Glomerular visceral epithelial cell (primary cell): ENCODE measurements around the gene NUTM2G.
"Not testable (repeated sequence)": the region's sequence is repeated elsewhere in the genome, so short reads cannot be mapped to it uniquely, and the experiment has no call there.

Source experiments
- DNase-seq: peaks from one replicate; pipeline ENCODE4 v3.0.0-alpha.2; 2016; ENCODE audit errors: extremely low spot score

NUTM2G gene

DNA sequence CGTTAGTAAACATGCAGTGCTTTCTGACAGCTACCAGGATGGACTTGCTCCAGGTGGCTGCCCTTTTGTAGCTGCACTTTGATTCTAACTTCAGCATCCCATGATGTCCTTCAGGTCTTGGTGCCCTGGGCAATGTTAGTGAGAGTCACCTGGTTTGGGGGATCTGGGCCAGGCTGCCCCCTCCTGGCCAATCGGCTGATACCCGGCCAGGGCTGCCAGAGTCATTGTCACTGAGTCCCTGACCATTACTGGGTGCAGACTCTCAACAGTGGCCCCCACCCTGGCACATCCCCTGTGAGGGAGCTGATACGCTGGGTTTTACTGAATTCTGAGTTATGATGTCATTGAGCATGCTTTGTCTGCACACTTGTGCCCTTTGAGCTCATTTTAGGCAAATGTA, 13.5 kb downstream of the NUTM2G start:
- not testable (repeated sequence) for DNase-seq

DNA sequence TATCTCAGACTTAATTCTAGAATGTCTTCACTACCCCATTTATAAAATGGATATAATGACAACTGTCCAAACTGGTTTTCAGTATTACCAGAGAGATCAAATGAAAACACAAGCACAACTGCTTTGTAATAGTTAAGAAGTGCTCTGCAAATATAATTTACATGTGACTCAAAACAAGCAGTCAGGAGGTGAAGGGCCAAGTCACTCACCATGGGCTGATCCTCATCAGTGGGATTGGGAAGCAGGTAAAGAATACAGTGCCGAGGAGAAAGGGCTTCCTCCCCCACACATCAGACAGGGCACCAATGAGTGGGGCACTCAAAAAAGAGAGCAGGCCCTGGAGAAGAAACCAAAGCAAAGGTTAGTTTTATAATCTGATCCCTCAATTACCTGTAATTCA, 20.7 kb downstream of the NUTM2G start:
- not testable (repeated sequence) for DNase-seq

DNA sequence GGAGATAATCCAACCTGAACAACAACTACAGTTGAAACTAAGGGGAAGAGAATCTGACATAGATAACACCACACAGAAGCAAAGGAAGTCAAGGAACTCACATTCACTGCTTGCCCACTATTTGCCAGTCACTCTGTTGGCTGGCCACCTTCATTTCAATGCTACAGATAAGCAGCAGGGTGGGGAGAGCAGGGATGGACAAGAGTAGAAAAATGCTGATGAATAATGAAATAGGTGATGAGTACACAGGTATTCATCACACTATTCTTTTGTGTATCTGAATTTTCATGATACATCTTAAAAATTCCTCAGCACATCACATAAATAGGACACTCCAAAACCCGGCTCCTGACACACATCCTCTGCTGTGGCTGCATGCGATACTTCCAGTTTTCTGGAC, 21.9 kb downstream of the NUTM2G start:
- DNase-seq = not testable (repeated sequence)

DNA sequence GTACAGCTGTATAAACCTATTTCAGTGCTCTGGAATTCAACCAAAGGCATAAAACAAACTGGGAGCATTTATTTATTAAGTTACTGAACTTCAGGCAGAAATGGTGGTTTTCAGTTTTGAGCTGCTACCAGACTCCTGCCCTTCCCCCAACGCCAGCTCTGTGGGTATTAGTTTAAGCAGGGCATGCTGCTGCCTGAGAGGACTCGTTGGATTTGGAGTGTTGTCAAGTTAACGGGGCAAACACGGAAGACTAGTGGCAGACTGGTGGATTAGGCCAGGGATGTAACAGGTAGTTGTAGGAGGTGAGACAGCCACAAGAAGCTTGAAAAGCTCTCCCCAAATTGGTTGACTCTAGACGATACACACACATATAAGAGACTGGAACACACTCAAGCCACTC, 38.9 kb downstream of the NUTM2G start:
- not testable (repeated sequence) for DNase-seq

DNA sequence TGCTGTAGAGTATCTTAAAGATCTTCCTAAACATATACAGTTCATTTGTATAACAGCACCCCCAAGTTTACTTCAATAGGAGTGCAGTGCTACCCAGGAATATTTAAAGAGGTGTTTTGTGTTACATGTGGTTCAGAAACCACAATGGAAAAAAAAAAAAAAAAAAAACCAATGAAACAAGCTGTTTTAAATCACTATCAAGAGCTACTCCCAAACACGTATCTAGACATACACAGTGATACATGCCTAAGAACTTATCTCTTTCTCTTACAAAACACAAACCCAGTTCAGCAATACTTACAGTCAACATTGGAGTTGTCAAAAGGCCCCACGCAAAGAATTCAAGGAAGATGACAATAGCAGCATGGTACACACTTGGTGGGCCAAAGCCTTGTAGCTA, 43.9 kb downstream of the NUTM2G start:
- DNase-seq = not testable (repeated sequence)

DNA sequence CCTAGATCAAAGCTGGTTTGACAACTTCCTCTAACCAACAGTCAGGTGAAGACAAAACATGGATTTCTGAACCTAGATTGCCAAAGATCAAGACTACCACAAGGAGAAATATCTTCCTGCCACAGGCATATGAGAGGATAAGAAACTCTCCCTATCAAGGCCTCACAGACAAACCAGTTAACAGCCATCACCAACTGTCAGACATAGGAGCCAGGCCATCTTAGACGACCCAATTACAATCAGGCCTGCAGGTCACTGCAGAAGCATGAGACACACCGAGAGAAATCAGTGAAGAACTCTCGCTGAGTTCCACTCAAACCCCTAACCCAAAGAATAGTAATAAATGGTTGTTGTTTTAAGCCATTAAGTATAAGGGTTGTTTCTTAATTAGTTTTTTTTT, 45.4 kb downstream of the NUTM2G start:
- DNase-seq = not testable (repeated sequence)

DNA sequence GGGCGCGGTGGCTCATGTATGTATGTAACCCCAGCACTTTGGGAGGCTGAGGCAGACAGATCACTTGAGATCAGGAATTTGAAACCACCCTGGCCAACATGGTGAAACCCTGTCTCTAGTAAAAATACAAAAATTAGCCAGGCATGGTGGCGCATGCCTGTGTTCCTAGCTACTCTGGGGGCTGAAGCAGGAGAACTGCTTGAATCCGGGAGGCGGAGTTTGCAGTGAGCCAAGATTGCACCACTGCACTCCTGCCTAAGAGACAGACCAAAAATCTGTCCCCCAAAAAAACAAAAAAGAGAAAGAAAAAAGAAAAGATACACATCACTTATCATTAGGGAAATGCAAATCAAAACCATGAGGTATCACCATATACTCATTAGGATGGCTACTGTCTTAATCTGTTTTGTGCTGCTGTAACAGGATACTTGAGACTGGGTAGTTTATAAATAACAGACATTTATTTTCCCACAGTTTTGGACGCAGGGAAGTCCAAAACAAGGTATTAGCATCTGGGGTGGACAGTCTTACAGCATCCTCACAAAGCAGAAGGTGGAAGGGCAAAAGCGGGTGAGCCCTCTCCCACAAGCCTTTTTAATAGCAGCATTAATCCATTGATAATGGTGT, 55.0 kb downstream of the NUTM2G start:
- not testable (repeated sequence) for DNase-seq

DNA sequence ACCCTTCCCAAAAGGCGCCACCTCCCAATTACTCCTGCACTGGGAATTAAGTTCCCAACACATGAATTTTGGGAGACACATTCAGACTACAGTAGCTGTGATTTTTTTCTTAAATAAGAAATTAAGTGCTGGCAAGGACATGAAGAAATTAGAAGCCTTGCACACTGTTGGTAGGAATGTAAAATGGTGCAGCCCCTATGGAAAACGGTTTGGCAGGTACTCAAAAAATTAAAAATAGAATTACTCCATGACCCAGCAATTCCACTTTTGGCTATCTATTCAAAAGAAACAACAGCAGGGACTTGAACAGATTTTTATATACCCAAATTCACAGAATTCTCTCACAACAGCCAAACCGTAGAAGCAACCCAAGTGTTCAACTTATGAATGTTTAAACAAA, 55.5 kb downstream of the NUTM2G start:
- not testable (repeated sequence) for DNase-seq

DNA sequence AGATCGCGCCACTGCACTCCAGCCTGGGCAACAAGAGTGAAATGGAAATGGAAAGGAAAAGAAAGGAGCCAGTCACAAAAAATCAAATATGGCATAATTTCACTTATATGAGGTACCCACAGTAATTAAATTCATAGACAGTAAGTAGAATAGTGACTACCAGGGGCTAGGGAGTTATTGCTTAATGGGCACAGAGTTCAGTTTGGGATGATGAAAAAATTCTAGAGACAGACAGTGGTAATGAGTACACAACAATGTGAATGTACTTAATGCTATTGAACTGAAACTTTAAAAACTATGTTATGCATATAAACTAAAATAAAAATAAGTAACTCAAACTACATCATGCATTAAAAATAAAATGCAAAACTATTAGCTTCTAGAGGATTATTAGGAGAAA, 56.2 kb downstream of the NUTM2G start:
- not testable (repeated sequence) for DNase-seq
